Measurements from ENCODE around the gene OR2F1.

GRCh38 chr7:144004703-144005102, 50.1 kb downstream of the OR2F1 start:
- TF ChIP-seq CTCF (IDR thresholded peaks at IDR 0.05) (no peak), POLR2AphosphoS5 (IDR thresholded peaks at IDR 0.05) (no peak), EP300 (IDR thresholded peaks at IDR 0.05) (no peak)

Data from suprapubic skin (tissue), 4 donors.